Measurements from ENCODE around the gene CCN2. TPM values are rescaled to one million over a fixed set of nuclear protein-coding genes. Genes with fewer than 3 reads are reported as not detected.

The CCN2 gene
- total RNA-seq, 1 experiment from 2014 or later, result 20.2 TPM

- H2AFZ ChIP-seq, result no peak overlapping the region; the same call in 1 of the 2 replicates
- POLR2A ChIA-PET (ENCODE audit: unreplicated experiment), result no interaction called here
- H3K4me2 ChIP-seq, result 0 out of 2 replicates have a peak overlapping the region, but pooled peaks have one; percentile 0
Observed at GRCh38 chr6:131914967-131915751, 36.0 kb downstream of the CCN2 start.

GRCh38 chr6:131914234-131914633 lies 36.9 kb downstream of the CCN2 start:
- Histone ChIP-seq H3K79me2 (ENCODE audit: low read depth) (no peaks in the 10 kb centered on the region), H3K36me3 (ENCODE audit: low read depth) (no peaks in the 10 kb centered on the region), H3K9me3 (ENCODE audit: insufficient read depth, low read depth) (no peaks in the 10 kb centered on the region), H3K27ac (no peak overlapping the region), H3K27me3 (ENCODE audit: insufficient read depth, low read depth) (no peaks in the 10 kb centered on the region), H3F3A (ENCODE audit: insufficient read depth, low read depth) (no peaks in the 10 kb centered on the region), H3K4me1 (replicated peaks; ENCODE audit: insufficient read depth) (no peaks in the 10 kb centered on the region), H4K20me1 (ENCODE audit: insufficient read depth) (no peaks in the 10 kb centered on the region), H3K4me2 (no peak overlapping the region), H3K4me3 (no peak overlapping the region), H2AFZ (no peak overlapping the region), H3K9me2 (ENCODE audit: insufficient read depth) (0 out of 2 replicates have a peak, but pooled peaks cover 5% of the 10 kb centered on the region)
- ChIA-PET POLR2A (ENCODE audit: unreplicated experiment) (no interaction called here), CTCF (interaction anchor here (0.6 to 0.7 kb wide), 2 partner anchors 35 to 571 kb away, joined by 3 to 5 read pairs; no protein-coding TSS in a partner anchor)
- no peak for DNase-seq
- intact Hi-C loops (cut with micrococcal nuclease; ENCODE audit: unreplicated experiment), result loop anchor here (2.0 to 10.0 kb wide), 2 partner anchors 385 to 481 kb away; no protein-coding TSS in a partner anchor
- TF ChIP-seq CTCF (conservative IDR thresholded peaks at IDR 0.05) (no peak), EZH2 (IDR thresholded peaks at IDR 0.05; ENCODE audit: low read depth) (no peak)
- no TSS peak for BruUV-seq (replicated peaks)

More at GRCh38 chr6:131914967-131915751, 36.0 kb downstream of the CCN2 start:
- no peaks in the 10 kb centered on the region for H4K20me1 ChIP-seq (ENCODE audit: insufficient read depth)
- H3K27me3 ChIP-seq (ENCODE audit: insufficient read depth, low read depth), result no peaks in the 10 kb centered on the region
- H3K4me1 ChIP-seq (replicated peaks; ENCODE audit: insufficient read depth), result no peaks in the 10 kb centered on the region
- CTCF ChIA-PET, result interaction anchor here (0.6 to 1.6 kb wide), 6 partner anchors 36 to 570 kb away, joined by 3 to 8 read pairs (median 4); partner anchors contain the start of gene CCN2
- intact Hi-C loops (cut with micrococcal nuclease; ENCODE audit: unreplicated experiment), result loop anchor here (1.0 to 10.0 kb wide), 3 partner anchors 364 to 480 kb away; no protein-coding TSS in a partner anchor
- H3K9me2 ChIP-seq (ENCODE audit: insufficient read depth), result no peaks in the 10 kb centered on the region
- TF ChIP-seq EZH2 (IDR thresholded peaks at IDR 0.05; ENCODE audit: low read depth) (no peak), CTCF (conservative IDR thresholded peaks at IDR 0.05) (peak; percentile 96)
- peak; percentile 42 to 45 for DNase-seq
- no peaks in the 10 kb centered on the region for H3F3A ChIP-seq (ENCODE audit: insufficient read depth, low read depth)
- no peaks in the 10 kb centered on the region for H3K79me2 ChIP-seq (ENCODE audit: low read depth)
- H3K27ac ChIP-seq, result no peak overlapping the region
- no peaks in the 10 kb centered on the region for H3K36me3 ChIP-seq (ENCODE audit: low read depth)
- BruUV-seq (replicated peaks), result no TSS peak
- H3K4me3 ChIP-seq, result no peak overlapping the region
- no peaks in the 10 kb centered on the region for H3K9me3 ChIP-seq (ENCODE audit: insufficient read depth, low read depth)

GRCh38 chr6:131911951-131912350 lies 39.2 kb downstream of the CCN2 start:
- H3K79me2 ChIP-seq (ENCODE audit: low read depth), result no peaks in the 10 kb centered on the region
- ChIA-PET CTCF (no interaction called here), POLR2A (ENCODE audit: unreplicated experiment) (no interaction called here)
- no peak overlapping the region for H3K4me2 ChIP-seq
- no peaks in the 10 kb centered on the region for H4K20me1 ChIP-seq (ENCODE audit: insufficient read depth)
- no peaks in the 10 kb centered on the region for H3K9me3 ChIP-seq (ENCODE audit: insufficient read depth, low read depth)
- DNase-seq, result no peak
- no peaks in the 10 kb centered on the region for H3K4me1 ChIP-seq (replicated peaks; ENCODE audit: insufficient read depth)
- intact Hi-C loops (cut with micrococcal nuclease; ENCODE audit: unreplicated experiment), result loop anchor here (10.0 kb wide), 1 partner anchor 483 kb away; no protein-coding TSS in a partner anchor
- H3K9me2 ChIP-seq (ENCODE audit: insufficient read depth), result 0 out of 2 replicates have a peak, but pooled peaks cover 11% of the 10 kb centered on the region
- H3F3A ChIP-seq (ENCODE audit: insufficient read depth, low read depth), result no peaks in the 10 kb centered on the region
- no peaks in the 10 kb centered on the region for H3K36me3 ChIP-seq (ENCODE audit: low read depth)
- 0 out of 2 replicates have a peak, but pooled peaks cover 7% of the 10 kb centered on the region for H3K27me3 ChIP-seq (ENCODE audit: insufficient read depth, low read depth)
- no peak for TF ChIP-seq EZH2 (IDR thresholded peaks at IDR 0.05; ENCODE audit: low read depth)
- TF ChIP-seq CTCF (conservative IDR thresholded peaks at IDR 0.05), result no peak
- no TSS peak for BruUV-seq (replicated peaks)
- no peak overlapping the region for H2AFZ ChIP-seq
- no peak overlapping the region for H3K27ac ChIP-seq
- no peak overlapping the region for H3K4me3 ChIP-seq
